NCI-H82 (cell line): Measurements from ENCODE around the gene CPT1B.
"Not testable (repeated sequence)": the region's sequence is repeated elsewhere in the genome, so short reads cannot be mapped to it uniquely, and the experiment has no call there.

Experiments used
- DNase-seq: peaks from one replicate; lab custom pipeline; 2025; lab: John Stamatoyannopoulos, UW

Gene CPT1B

GRCh38 chr22:50545522-50546325 is 32.5 kb downstream of the CPT1B start, which contains the start of gene KLHDC7B:
Gene KLHDC7B, plus strand, starts transcription at chr22:50545899. Its CDS starts 345 bp downstream, at chr22:50546244.
- DNase-seq: no peak

- DNase-seq: no peak
Measured at GRCh38 chr22:50544746-50545253, 33.4 kb downstream of the CPT1B start.

- peak; percentile 66 for DNase-seq
Measured at GRCh38 chr22:50544078-50544745, 34.0 kb downstream of the CPT1B start.

- DNase-seq: no peak
Measured at GRCh38 chr22:50542416-50542927, 35.8 kb downstream of the CPT1B start.

GRCh38 chr22:50541667-50542026 is 36.6 kb downstream of the CPT1B start:
- not testable (repeated sequence) for DNase-seq

- no peak for DNase-seq
Measured at GRCh38 chr22:50540381-50540780, 37.8 kb downstream of the CPT1B start.

GRCh38 chr22:50537765-50538164 is 40.5 kb downstream of the CPT1B start:
- DNase-seq: no peak

- no peak for DNase-seq
Measured at GRCh38 chr22:50536226-50536625, 42.0 kb downstream of the CPT1B start.

- no peak for DNase-seq
Measured at GRCh38 chr22:50535113-50535512, 43.1 kb downstream of the CPT1B start.

- DNase-seq: not testable (repeated sequence)
Measured at GRCh38 chr22:50533856-50534711, 44.1 kb downstream of the CPT1B start.

- no peak for DNase-seq
Measured at GRCh38 chr22:50532824-50533796, 45.1 kb downstream of the CPT1B start.

- no peak for DNase-seq
Measured at GRCh38 chr22:50531962-50532674, 46.1 kb downstream of the CPT1B start.

GRCh38 chr22:50531546-50531961 is 46.7 kb downstream of the CPT1B start:
- DNase-seq: no peak

- DNase-seq: peak; percentile 57
Measured at GRCh38 chr22:50530877-50531545, 47.2 kb downstream of the CPT1B start.

- DNase-seq: no peak
Measured at GRCh38 chr22:50530580-50530876, 47.7 kb downstream of the CPT1B start.

- DNase-seq: no peak
Measured at GRCh38 chr22:50529897-50530579, 48.2 kb downstream of the CPT1B start, which contains the start of gene TYMP. Gene TYMP, minus strand, starts transcription at chr22:50530012. Its CDS starts 303 bp downstream, at chr22:50529709.

- DNase-seq: peak; percentile 44
Measured at GRCh38 chr22:50529416-50529896, 48.8 kb downstream of the CPT1B start.

GRCh38 chr22:50528682-50529415 is 49.4 kb downstream of the CPT1B start:
- DNase-seq: no peak
